Epithelial cell of esophagus (primary cell): ENCODE data around the gene SDE2.
A peak's percentile ranks its signal among the peaks of the same experiment; 100 is the strongest.
"Not testable (repeated sequence)": the region's sequence is repeated elsewhere in the genome, so short reads cannot be mapped to it uniquely, and the experiment has no call there.

Source experiments
- DNase-seq: peaks from one replicate; pipeline ENCODE4 v3.0.0; 2010; ENCODE audit warnings: low read depth
- H3K4me3 ChIP-seq: 2 replicates; pipeline ENCODE4 v1.5.1; 2011; ENCODE audit warnings: mild to moderate bottlenecking, low read length, control low read depth
- CTCF ChIP-seq: IDR thresholded peaks from 2 replicates; pipeline ENCODE4 v1.5.1; 2011; ENCODE audit warnings: low read depth, mild to moderate bottlenecking, low read length, control low read depth, inconsistent platforms; ENCODE audit not compliant: insufficient read depth; ENCODE audit errors: missing control alignments

The SDE2 gene

GRCh38 chr1:226009650-226010044 is 10.5 kb upstream of the SDE2 start:
- no peak for DNase-seq
- TF ChIP-seq CTCF: no peak
- no peak overlapping the region for H3K4me3 ChIP-seq

GRCh38 chr1:226007126-226007892 is 8.2 kb upstream of the SDE2 start:
- not testable (repeated sequence) for DNase-seq, H3K4me3 ChIP-seq

GRCh38 chr1:226006686-226007085 is 7.5 kb upstream of the SDE2 start:
- TF ChIP-seq CTCF: no peak
- no peak for DNase-seq
- H3K4me3 ChIP-seq: no peak overlapping the region

DNA sequence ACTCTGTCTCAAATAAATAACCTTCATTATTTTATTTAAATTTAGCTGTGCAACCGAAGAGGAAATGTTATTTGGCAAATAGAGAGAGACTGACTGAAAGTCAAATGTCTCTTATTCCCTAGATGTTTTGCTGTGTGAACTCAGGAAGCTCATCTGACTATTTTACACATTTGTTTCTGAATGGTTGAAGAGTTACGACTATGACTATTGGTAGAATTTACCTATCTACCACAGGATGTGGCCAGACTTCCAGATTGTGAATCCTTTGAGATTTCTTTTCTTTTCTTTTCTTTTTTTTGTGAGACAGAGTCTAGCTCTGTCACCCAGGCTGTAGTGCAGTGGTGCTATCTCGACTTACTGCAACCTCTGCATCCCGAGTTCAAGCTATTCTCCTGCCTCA is 5.3 kb upstream of the SDE2 start:
- DNase-seq: no peak
- no peak for TF ChIP-seq CTCF
- H3K4me3 ChIP-seq: no peak overlapping the region

DNA sequence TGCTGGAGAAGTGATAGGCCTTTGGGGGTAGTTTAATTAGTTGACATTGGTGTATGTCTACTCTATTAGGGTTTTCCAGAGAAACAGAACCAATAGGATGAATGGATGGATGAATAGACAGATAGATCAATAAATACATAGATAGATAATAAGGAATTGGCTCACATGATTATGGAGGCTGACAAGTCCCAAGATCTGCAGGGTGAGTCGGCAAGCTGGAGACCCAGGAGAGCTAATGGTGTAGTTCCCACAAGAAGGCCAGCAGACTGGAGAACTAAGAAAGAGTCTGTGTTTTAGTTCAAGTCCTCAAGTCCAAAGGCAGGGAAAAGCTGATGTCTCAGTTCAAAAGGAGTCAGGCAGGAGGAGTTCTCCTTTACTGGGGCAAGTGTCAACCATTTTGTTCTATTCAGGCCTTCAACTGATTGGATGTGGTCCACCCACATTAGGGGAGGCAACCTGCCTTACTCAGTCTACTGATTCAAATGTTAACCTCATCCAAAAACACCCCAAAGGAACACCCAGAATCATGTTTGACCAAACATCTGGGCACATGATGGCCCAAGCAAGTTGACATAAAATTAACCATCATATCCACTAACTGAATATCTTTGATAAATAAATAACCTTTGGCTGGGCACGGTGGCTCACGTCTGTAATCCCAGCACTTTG is 4.5 kb upstream of the SDE2 start:
- no peak for DNase-seq
- H3K4me3 ChIP-seq: no peak overlapping the region

DNA sequence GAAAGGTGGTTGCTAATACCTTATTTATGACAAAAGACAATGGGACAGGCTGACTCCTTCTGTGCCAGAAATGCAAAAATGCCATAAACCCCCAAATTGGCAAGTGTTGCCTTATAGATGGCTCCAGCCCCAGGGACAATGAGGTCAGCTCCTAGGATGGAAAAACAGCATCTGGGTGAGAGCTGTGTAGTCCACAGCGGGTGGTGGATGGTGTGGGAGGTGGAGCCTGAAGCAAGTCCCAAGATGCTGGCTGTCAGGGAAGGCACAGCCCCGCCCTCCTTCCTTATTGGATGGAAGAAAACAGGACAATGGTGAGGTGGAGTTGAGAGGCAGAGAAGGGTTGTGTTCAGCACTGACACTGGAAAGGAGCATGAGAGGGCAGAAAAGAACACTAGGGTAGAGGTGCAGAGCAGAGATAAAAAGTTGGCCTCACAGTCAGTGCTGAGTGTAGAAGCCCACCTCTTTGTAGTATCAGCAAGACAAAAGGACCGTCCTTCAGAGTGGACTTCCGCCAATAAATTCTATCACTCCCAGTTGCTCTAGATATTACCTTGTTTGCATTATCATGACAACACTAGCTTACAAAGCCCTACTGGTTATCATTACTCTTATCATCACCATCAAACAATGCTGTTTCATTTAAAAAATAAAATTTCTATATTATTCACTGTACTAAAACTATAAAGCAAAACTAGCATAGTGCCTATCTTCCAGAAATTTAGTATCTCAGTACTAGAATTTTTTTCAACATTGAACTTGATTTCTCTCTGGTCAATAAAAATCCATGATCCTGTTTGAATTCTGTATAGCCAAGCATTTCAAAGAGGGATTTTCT is 3.7 kb upstream of the SDE2 start:
- peak; percentile 40 for DNase-seq
- no peak for TF ChIP-seq CTCF
- H3K4me3 ChIP-seq: no peak overlapping the region

More for the DNA sequence above, 4.5 kb upstream of the SDE2 start:
- TF ChIP-seq CTCF: no peak
